ENCODE measurements around the gene CCDC9B.

GRCh38 chr15:40305281-40305680 lies 35.5 kb downstream of the CCDC9B start:
- TF ChIP-seq CTCF (IDR thresholded peaks at IDR 0.05) (no peak), EZH2 (IDR thresholded peaks at IDR 0.05) (no peak)
